Esophagus muscularis mucosa (tissue), 4 donors: ENCODE measurements around the gene TNNT1.

Experiments
- CTCF ChIP-seq, 3 experiments: fragments of 200-600 bp in 2 of 3; fragments of 450-650 bp in 1 of 3; sonication (generic) in 2 of 3; IDR thresholded peaks; one replicate each; pipeline ENCODE4 v1.5.1; 2017 to 2019; ENCODE audit warnings: antibody characterized with exemption in 3 of 3, mild to moderate bottlenecking in 2 of 3, moderate library complexity in 1 of 3
- EP300 ChIP-seq: sonication (generic); formaldehyde crosslinking; IDR thresholded peaks from one replicate; pipeline ENCODE4 v1.6.1; 2017; ENCODE audit warnings: antibody characterized with exemption
- POLR2A ChIP-seq: fragments of 450-650 bp; IDR thresholded peaks from one replicate; pipeline ENCODE4 v1.6.1; 2017; ENCODE audit warnings: antibody characterized with exemption, moderate library complexity, mild to moderate bottlenecking, low read depth

DNA sequence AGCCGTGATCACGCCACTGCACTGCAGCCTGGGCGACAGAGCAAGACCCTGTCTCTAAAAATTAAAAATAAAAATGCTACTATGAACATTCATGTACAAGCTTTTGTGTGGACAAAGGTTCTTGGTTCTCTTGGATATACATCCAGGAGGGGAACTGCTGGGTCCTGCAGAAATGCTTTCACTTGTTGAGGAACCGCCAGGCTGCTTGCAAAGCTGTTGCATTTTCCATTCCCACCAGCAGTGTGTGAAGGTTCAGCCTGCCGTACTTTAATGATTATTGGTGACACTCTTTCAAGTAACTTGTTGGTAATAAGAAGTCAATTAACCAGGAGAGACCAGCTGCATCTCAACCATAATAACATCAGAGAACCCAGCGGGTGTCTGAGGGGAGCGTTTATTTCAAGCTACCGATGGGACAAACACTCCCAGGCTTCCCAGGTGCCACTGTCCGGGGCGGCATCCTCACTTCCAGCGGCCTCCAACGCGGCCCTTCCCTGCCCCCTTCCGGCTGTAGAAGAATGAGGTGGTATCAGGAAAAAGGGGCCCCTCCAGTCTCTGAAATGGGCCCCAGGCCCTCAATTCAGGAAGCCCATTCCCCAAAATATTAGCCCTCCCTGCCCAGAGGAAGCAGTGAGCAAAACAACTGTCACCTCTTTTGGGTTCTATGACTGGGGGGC lies 16.4 kb downstream of the TNNT1 start:
- TF ChIP-seq CTCF (IDR thresholded peaks at IDR 0.05) (peak in 2 of 3 experiments; percentile 14 to 19), POLR2A (no peak), EP300 (no peak)
